K562 (cell line): ENCODE results near the gene EIPR1. TPM values are rescaled to one million over a fixed set of nuclear protein-coding genes. Genes with fewer than 3 reads are reported as not detected.

Experiments used
- ATAC-seq: fragments of 200-7000 bp; cut with Tn5 transposase; 3 replicates; pipeline ENCODE4 v1.9.1; 2020; ENCODE audit warnings: moderate library complexity
- BruUV-seq: library from RNA; stranded (reverse); fragments of 400-500 nt; replicated peaks from 2 replicates; lab custom pipeline; 2021; lab: Mats Ljungman, UMichigan
- CTCF ChIA-PET: fragments of 300-600 bp; formaldehyde crosslinking; extraction: SDS; loops from one replicate; lab custom pipeline; 2021; ENCODE audit warnings: low intra/inter-chr PET ratio; lab: Yijun Ruan, JAX
- POLR2A ChIA-PET: fragments of 300-600, 350-650 bp; sonication (Branson Sonifier 250); formaldehyde crosslinking; extraction: SDS; loops from one replicate; lab custom pipeline; 2021; ENCODE audit warnings: antibody characterized with exemption, inconsistent platforms; lab: Yijun Ruan, JAX
- DNase-seq, 4 experiments: peaks; one replicate each; pipeline versions ENCODE4 v3.0.0 to v3.0.0-alpha.2; 2011 to 2018; ENCODE audit warnings: low spot score in 3 of 4, mixed read lengths in 3 of 4; ENCODE audit errors: extremely low read depth in 1 of 4
- FAIRE-seq: peaks from 2 replicates; lab custom pipeline; 2011; peaks lifted over from hg19 to GRCh38; lab: Jason Lieb, UNC
- H2AFZ ChIP-seq: 2 replicates; pipeline ENCODE4 v1.6.0; 2011; ENCODE audit warnings: low read depth, low read length, control low read depth, inconsistent platforms
- H3K27ac ChIP-seq: fragments of 200-600 bp; 3 replicates; pipeline ENCODE4 v1.8.0; 2011; ENCODE audit warnings: low read depth, mild to moderate bottlenecking, control low read depth, inconsistent platforms, low read length, moderate library complexity, mixed read lengths; ENCODE audit errors: extremely low read depth
- H3K27me3 ChIP-seq, 2 experiments: fragments of 300-600 bp in 1 of 2; 2 replicates in 1 of 2; 3 replicates in 1 of 2; pipeline versions ENCODE4 v1.6.0 to v1.8.0; 2011; ENCODE audit warnings: inconsistent platforms in 2 of 2, low read length in 2 of 2, mild to moderate bottlenecking in 1 of 2, mixed read lengths in 1 of 2, moderate library complexity in 1 of 2; ENCODE audit not compliant: control insufficient read depth in 2 of 2, insufficient read depth in 2 of 2
- H3K36me3 ChIP-seq: fragments of 300-600 bp; 3 replicates; pipeline ENCODE4 v1.8.0; 2011; ENCODE audit warnings: mild to moderate bottlenecking, low read length, inconsistent platforms; ENCODE audit not compliant: control insufficient read depth, insufficient read depth
- H3K4me1 ChIP-seq, 2 experiments: fragments of 200-600 bp in 1 of 2; replicated peaks in 1 of 2; 2 replicates in 1 of 2; 3 replicates in 1 of 2; pipeline versions ENCODE4 v1.5.1 to v1.8.0; 2011; ENCODE audit warnings: inconsistent platforms in 2 of 2, low read length in 2 of 2, mild to moderate bottlenecking in 1 of 2, mixed read lengths in 1 of 2, moderate library complexity in 1 of 2; ENCODE audit not compliant: control insufficient read depth in 2 of 2, insufficient read depth in 2 of 2
- H3K4me2 ChIP-seq: 2 replicates; pipeline ENCODE4 v1.6.1; 2011; ENCODE audit warnings: low read length, control low read depth, inconsistent platforms, mixed read lengths; ENCODE audit not compliant: insufficient read depth
- H3K4me3 ChIP-seq: fragments of 200-600 bp; sonication (generic), shearing (Covaris generic); 2 replicates; pipeline ENCODE4 v1.5.1; 2016; ENCODE audit warnings: control low read depth, inconsistent platforms
- H3K79me2 ChIP-seq: fragments of 200-600 bp; 3 replicates; pipeline ENCODE4 v1.8.0; 2011; ENCODE audit warnings: low read length, inconsistent platforms; ENCODE audit not compliant: control insufficient read depth, insufficient read depth
- H3K9ac ChIP-seq, 2 experiments: 2 replicates each; pipeline versions ENCODE4 v1.6.0 to v1.6.1; 2011; ENCODE audit warnings: low read depth in 2 of 2, low read length in 2 of 2, control low read depth in 1 of 2, inconsistent platforms in 1 of 2, mild to moderate bottlenecking in 1 of 2, mixed read lengths in 1 of 2; ENCODE audit not compliant: insufficient read depth in 1 of 2
- H3K9me1 ChIP-seq: one replicate; pipeline ENCODE4 v1.6.0; 2011; ENCODE audit warnings: inconsistent platforms, mild to moderate bottlenecking, low read length, moderate library complexity; ENCODE audit not compliant: control insufficient read depth, insufficient read depth
- H3K9me3 ChIP-seq: replicated peaks from 2 replicates; pipeline ENCODE4 v1.5.1; 2011; ENCODE audit warnings: low read depth, low read length, inconsistent platforms; ENCODE audit not compliant: control insufficient read depth, insufficient read depth
- H4K20me1 ChIP-seq: replicated peaks from 2 replicates; pipeline ENCODE4 v1.6.1; 2011; ENCODE audit warnings: low read length, inconsistent platforms, mixed read lengths; ENCODE audit not compliant: control insufficient read depth, insufficient read depth
- BRD9 ChIP-seq: fragments of 450-650 bp; IDR thresholded peaks from 2 replicates; pipeline ENCODE4 v1.6.1; 2018; ENCODE audit warnings: low read depth; ENCODE audit not compliant: partially characterized antibody
- DPF2 ChIP-seq: fragments of 450-650 bp; IDR thresholded peaks from 2 replicates; pipeline ENCODE4 v1.6.1; 2016
- EZH2 ChIP-seq: IDR thresholded peaks from 2 replicates; pipeline ENCODE4 v1.6.1; 2012; ENCODE audit warnings: low read depth, mild to moderate bottlenecking, inconsistent platforms, low read length, borderline replicate concordance
- FOSL1 ChIP-seq: fragments of 200-800 bp; sonication (Bioruptor generic); conservative IDR thresholded peaks from 2 replicates; pipeline ENCODE4 v1.6.1; 2016; ENCODE audit warnings: missing genetic modification characterization, missing compliant biosample characterization
- TBP ChIP-seq: optimal IDR thresholded peaks from 2 replicates; pipeline ENCODE3; 2011; ENCODE audit warnings: low read depth, low read length, improper control_type of control experiment
- WGBS: fragments of 100-300 bp; shearing (Covaris generic); methylation state at CpG from one replicate; pipeline ENCODE4 v1.1.6; 2016; ENCODE audit warnings: low coverage, mixed read lengths; ENCODE audit not compliant: insufficient coverage; ENCODE audit errors: missing lambda C conversion rate; 5-methylcytosine and 5-hydroxymethylcytosine counted together
- in situ Hi-C: fragments of 300-500 bp; cut with MboI; formaldehyde crosslinking; loops from 4 replicates; pipeline ENCODE4 v1.15.0; 2018; ENCODE audit warnings: inconsistent platforms, mixed read lengths
- intact Hi-C: fragments of 100-400 bp; cut with micrococcal nuclease; formaldehyde crosslinking; loops from 2 replicates; pipeline ENCODE4 v1.14.2; 2022
- polyA plus RNA-seq, 8 experiments: library from polyadenylated mRNA; depleted of rRNA in 4 of 8; stranded (reverse) in 5 of 8; unstranded in 3 of 8; fragments of >200 nt; fragmentation: Nextera tagmentation in 2 of 8; fragmentation: Illumina TruSeq in 1 of 8; extraction: Ambion mirVana in 2 of 8; extraction: Trizol in 1 of 8; gene quantifications; 2 replicates each; pipeline versions ENCODE4 v1.2.1 to v1.2.3, GENCODE V29; 2011 to 2014; ENCODE audit warnings: inconsistent platforms in 1 of 8, missing spikeins in 1 of 8
- total RNA-seq, 7 experiments: library from RNA; depleted of rRNA in 6 of 7; stranded (reverse); fragments of >200 nt in 6 of 7; fragmentation: Illumina TruSeq in 2 of 7; extraction: Trizol in 2 of 7; gene quantifications; 2 replicates each; pipeline versions ENCODE4 v1.2.1 to v1.2.3, GENCODE V29; 2011 to 2021; ENCODE audit warnings: low replicate concordance in 1 of 7

EIPR1 gene
- total and polyA plus RNA-seq, 9 of the 15 experiments (the other 6 are each of a cell fraction or from before 2014, with no cell fraction given): 19.9 to 54.4 (median 35.9) TPM

GRCh38 chr2:3193443-3194330 lies 183.9 kb downstream of the EIPR1 start (continued):
- TF ChIP-seq FOSL1 (tag) (no peak), DPF2 (no peak)

DNA sequence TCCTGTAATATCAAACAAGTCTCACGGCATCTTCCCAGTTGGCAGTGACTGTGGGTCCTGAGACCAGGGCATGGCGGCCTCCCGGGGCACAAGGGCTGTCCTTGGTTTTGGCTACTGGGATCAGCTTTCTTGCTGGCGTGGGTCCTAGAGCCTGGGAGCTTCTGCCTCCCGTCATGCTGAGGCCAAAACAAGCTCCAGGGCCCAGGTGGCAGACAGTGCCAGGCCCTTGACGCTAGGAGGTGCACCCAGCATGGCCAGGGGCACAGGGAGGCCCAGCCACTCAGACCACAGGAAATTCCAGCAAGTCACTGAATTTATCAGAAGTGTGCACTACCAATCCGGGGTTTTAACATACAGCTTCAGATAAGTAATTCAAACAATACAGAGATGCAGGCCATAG lies 184.7 kb downstream of the EIPR1 start:
- 88% methylated on average over 5 of the region's 7 CpGs for WGBS

More for the DNA sequence above, 184.7 kb downstream of the EIPR1 start:
- no peak overlapping the region for H3K9ac ChIP-seq
- no TSS peak for BruUV-seq
- H2AFZ ChIP-seq: no peak overlapping the region
- H3K36me3 ChIP-seq: peaks cover 59% of the 10 kb centered on the region; the same call in 2 of the 3 replicates
- peaks cover 0 to 4% of the 10 kb centered on the region in 2 experiments; a peak in 1 of 5 replicates for H3K4me1 ChIP-seq
- no peaks in the 10 kb centered on the region for H3K9me3 ChIP-seq
- no peak overlapping the region for H3K4me2 ChIP-seq
- no peak overlapping the region for H3K4me3 ChIP-seq
- FAIRE-seq (no peak), ATAC-seq (no peak), DNase-seq (no peak)
- TF ChIP-seq TBP (no peak), BRD9 (no peak), EZH2 (no peak)
- no peaks in the 10 kb centered on the region; the same call in 1 of the 2 replicates for H4K20me1 ChIP-seq
- ChIA-PET CTCF (no interaction called here), POLR2A (no interaction called here)
- intact Hi-C loops (no loop called here), in situ Hi-C loops (no loop called here)
- no peaks in the 10 kb centered on the region for H3K9me1 ChIP-seq
- H3K79me2 ChIP-seq: no peaks in the 10 kb centered on the region
- no peak overlapping the region for H3K27ac ChIP-seq
- H3K27me3 ChIP-seq: no peaks in the 10 kb centered on the region
